Stimulated activated memory B cell treated with anti-CD40 and anti-IgM and Interleukin-4, amounts not matched to agents 10 μg/mL and 1 μg/mL and 100 μg/mL, for 72 hours (primary cell): ENCODE results near the gene RAB26.
A peak's percentile ranks its signal among the peaks of the same experiment; 100 is the strongest.

Experiments used
- ATAC-seq: fragments of 150-1000 bp; cut with Tn5 transposase; 2 replicates; pipeline ENCODE4 v1.10.0; 2021
- H3K27ac Mint-ChIP-seq: one replicate; pipeline ENCODE4 v1.8.0; 2022; ENCODE audit warnings: mild to moderate bottlenecking, mixed read lengths
- H3K27me3 Mint-ChIP-seq: one replicate; pipeline ENCODE4 v1.8.0; 2022; ENCODE audit warnings: mixed read lengths
- H3K36me3 Mint-ChIP-seq: one replicate; pipeline ENCODE4 v1.8.0; 2022; ENCODE audit warnings: mixed read lengths
- H3K4me1 Mint-ChIP-seq: one replicate; pipeline ENCODE4 v1.8.0; 2022; ENCODE audit warnings: mixed read lengths
- H3K4me3 Mint-ChIP-seq: one replicate; pipeline ENCODE4 v1.8.0; 2022; ENCODE audit warnings: mild to moderate bottlenecking, moderate library complexity, mixed read lengths
- H3K9me3 Mint-ChIP-seq: one replicate; pipeline ENCODE4 v1.8.0; 2022; ENCODE audit warnings: mixed read lengths

The RAB26 gene

GRCh38 chr16:2148714-2149629 is 547 bp downstream of the RAB26 start:
- peaks cover 46% of the 10 kb centered on the region for H3K4me1 Mint-ChIP-seq
- H3K9me3 Mint-ChIP-seq, result no peaks in the 10 kb centered on the region
- H3K27me3 Mint-ChIP-seq, result no peaks in the 10 kb centered on the region
- ATAC-seq, result peak; percentile 1
- peaks cover 24% of the 10 kb centered on the region for H3K36me3 Mint-ChIP-seq
- H3K4me3 Mint-ChIP-seq, result peak overlapping the region; percentile 62
- peak overlapping the region; percentile 25 for H3K27ac Mint-ChIP-seq

- peaks cover 50% of the 10 kb centered on the region for H3K4me1 Mint-ChIP-seq
- peaks cover 29% of the 10 kb centered on the region for H3K36me3 Mint-ChIP-seq
- no peaks in the 10 kb centered on the region for H3K9me3 Mint-ChIP-seq
- no peak for ATAC-seq
- no peaks in the 10 kb centered on the region for H3K27me3 Mint-ChIP-seq
- H3K4me3 Mint-ChIP-seq, result peak overlapping the region; percentile 42
- H3K27ac Mint-ChIP-seq, result peak overlapping the region; percentile 25
Observed at GRCh38 chr16:2149630-2150417, 1.4 kb downstream of the RAB26 start.

DNA sequence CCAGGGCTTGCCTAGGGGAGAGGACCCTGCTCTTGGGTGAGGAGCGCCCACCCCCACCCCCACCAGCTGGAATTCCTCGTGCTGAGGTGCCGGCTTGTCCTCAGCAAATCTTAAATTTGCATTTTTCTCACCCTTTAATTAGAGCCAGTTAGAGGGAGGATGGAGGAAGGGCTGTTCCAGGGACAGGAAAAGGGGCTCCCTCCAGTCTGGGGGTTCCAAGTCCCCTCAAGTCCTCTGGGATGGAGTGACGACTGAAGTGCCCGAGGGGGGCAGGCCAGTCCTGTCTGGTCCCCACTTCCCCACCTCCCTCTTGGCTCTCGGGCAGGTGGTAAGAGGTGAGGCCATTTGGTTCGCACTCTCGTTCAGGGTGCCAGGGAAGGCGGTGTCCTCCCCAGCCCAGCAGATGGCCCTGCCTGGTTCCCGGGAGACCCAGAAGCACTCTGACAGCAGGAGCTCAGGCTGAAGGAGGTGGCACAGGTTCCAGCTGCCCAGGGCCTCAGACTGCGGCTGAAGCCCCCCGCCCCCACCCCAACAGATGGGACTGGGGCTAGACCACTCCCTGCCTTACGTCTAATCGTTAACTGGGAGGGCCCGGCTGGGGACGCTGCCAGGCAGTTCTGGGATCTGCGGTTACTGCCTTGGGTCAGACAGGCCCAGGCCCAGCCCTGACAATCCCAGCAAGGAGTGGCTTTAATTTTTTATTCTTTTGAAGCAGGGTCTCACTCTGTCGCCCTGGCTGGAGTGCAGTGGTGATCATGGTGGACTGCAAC is 2.2 kb downstream of the RAB26 start:
- no peaks in the 10 kb centered on the region for H3K9me3 Mint-ChIP-seq
- peak overlapping the region; percentile 67 for H3K4me3 Mint-ChIP-seq
- H3K27me3 Mint-ChIP-seq, result no peaks in the 10 kb centered on the region
- H3K36me3 Mint-ChIP-seq, result peaks cover 29% of the 10 kb centered on the region
- H3K4me1 Mint-ChIP-seq, result peaks cover 50% of the 10 kb centered on the region
- no peak for ATAC-seq
- H3K27ac Mint-ChIP-seq, result peak overlapping the region; percentile 84

GRCh38 chr16:2151188-2152091 is 3.0 kb downstream of the RAB26 start:
- H3K4me3 Mint-ChIP-seq, result peak overlapping the region; percentile 67
- H3K36me3 Mint-ChIP-seq, result peaks cover 29% of the 10 kb centered on the region
- H3K4me1 Mint-ChIP-seq, result peaks cover 55% of the 10 kb centered on the region

DNA sequence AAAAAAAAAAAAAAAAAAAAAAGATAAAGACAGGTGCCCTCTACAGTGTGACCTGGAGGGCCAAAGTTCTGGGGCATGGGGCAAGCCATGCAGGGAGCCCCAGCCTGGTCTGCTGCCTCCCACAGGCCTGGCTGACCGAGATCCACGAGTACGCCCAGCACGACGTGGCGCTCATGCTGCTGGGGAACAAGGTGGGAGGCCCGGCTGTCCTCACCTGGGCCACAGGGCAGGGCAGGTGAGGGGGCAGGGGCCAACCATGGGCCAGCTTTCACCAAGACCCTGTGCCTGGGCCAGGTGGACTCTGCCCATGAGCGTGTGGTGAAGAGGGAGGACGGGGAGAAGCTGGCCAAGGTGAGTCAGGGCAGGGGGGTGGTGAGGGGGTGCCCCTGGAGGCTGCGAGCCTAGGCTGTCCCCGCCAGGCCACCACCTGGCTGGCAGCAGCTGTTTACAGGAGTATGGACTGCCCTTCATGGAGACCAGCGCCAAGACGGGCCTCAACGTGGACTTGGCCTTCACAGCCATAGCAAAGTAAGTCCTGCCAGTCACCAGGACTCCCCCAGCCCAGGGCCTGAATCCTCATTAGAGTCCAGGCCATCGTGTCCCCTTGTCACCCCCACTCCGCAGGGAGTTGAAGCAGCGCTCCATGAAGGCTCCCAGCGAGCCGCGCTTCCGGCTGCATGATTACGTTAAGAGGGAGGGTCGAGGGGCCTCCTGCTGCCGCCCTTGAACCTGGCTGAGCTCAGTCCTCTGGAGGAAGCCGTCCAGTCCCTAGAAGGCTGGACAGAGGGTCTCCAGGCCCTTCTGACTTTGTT is 4.5 kb downstream of the RAB26 start:
- Mint-ChIP-seq H3K27me3 (no peaks in the 10 kb centered on the region), H3K36me3 (peaks cover 29% of the 10 kb centered on the region), H3K9me3 (no peaks in the 10 kb centered on the region), H3K27ac (peak overlapping the region; percentile 84), H3K4me3 (peak overlapping the region; percentile 67), H3K4me1 (peaks cover 70% of the 10 kb centered on the region)
- ATAC-seq, result no peak

More at GRCh38 chr16:2151188-2152091, 3.0 kb downstream of the RAB26 start:
- no peak for ATAC-seq
- Mint-ChIP-seq H3K27me3 (no peaks in the 10 kb centered on the region), H3K27ac (peak overlapping the region; percentile 84), H3K9me3 (no peaks in the 10 kb centered on the region)

- H3K4me1 Mint-ChIP-seq, result peaks cover 78% of the 10 kb centered on the region
- H3K27ac Mint-ChIP-seq, result peak overlapping the region; percentile 84
- peaks cover 29% of the 10 kb centered on the region for H3K36me3 Mint-ChIP-seq
- no peak for ATAC-seq
- H3K9me3 Mint-ChIP-seq, result no peaks in the 10 kb centered on the region
- peak overlapping the region; percentile 67 for H3K4me3 Mint-ChIP-seq
- no peaks in the 10 kb centered on the region for H3K27me3 Mint-ChIP-seq
Observed at GRCh38 chr16:2154533-2155090, 6.2 kb downstream of the RAB26 start.

DNA sequence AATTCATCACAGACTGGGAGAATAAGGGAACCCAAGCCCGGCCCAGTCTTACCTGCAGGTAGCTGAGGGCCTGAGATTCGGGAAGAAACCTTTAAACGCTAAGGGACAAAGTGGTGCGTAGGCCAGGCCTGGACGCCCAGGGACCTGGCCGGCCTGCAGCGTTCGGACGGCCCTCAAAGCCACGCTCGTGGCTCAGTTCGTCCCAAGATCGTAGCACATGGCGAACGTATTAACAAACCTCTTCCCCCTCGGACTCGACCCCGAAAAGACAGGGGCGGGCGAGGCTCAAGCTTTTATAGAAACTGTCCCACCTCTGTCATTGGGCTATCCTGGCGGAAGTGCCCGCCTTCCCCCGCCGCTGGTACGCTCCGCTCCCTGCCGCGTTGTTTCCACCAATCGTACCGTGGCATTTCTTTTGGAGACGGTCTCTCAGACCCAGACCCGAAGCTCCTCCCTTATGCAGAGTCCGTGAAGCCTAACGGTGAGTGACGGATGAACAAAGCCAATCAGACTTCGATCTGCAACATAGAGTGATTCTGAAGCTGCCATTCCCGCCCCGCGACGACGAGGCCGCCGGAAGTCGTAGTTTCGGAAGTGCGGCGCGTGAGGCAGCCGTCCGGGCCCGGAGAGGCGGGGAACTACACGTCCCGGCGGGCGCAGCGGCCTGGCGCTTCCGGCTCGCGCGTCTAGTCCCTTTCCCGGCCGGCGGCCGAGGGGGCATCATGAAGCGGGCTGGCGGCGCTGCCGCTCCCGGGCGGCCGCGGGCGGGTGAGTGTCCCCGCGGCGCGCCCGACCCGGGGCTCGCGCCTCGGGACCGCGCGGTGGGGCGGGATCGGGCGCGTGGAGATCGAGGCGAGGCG is 6.9 kb downstream of the RAB26 start, which contains the start of gene TRAF7:
TSS of gene TRAF7 (plus strand) at position 692 of the 860 bp plus-strand sequence. CDS start 8,139 bp downstream, outside the sequence.
- peaks cover 29% of the 10 kb centered on the region for H3K36me3 Mint-ChIP-seq
- H3K27ac Mint-ChIP-seq, result peak within 1 kb of the TSS; percentile 84
- peak within 1 kb of the TSS; percentile 95 for H3K4me3 Mint-ChIP-seq
- H3K4me1 Mint-ChIP-seq, result peaks cover 76% of the 10 kb centered on the region
- H3K27me3 Mint-ChIP-seq, result no peaks in the 10 kb centered on the region
- ATAC-seq, result peak; percentile 95
- no peaks in the 10 kb centered on the region for H3K9me3 Mint-ChIP-seq

DNA sequence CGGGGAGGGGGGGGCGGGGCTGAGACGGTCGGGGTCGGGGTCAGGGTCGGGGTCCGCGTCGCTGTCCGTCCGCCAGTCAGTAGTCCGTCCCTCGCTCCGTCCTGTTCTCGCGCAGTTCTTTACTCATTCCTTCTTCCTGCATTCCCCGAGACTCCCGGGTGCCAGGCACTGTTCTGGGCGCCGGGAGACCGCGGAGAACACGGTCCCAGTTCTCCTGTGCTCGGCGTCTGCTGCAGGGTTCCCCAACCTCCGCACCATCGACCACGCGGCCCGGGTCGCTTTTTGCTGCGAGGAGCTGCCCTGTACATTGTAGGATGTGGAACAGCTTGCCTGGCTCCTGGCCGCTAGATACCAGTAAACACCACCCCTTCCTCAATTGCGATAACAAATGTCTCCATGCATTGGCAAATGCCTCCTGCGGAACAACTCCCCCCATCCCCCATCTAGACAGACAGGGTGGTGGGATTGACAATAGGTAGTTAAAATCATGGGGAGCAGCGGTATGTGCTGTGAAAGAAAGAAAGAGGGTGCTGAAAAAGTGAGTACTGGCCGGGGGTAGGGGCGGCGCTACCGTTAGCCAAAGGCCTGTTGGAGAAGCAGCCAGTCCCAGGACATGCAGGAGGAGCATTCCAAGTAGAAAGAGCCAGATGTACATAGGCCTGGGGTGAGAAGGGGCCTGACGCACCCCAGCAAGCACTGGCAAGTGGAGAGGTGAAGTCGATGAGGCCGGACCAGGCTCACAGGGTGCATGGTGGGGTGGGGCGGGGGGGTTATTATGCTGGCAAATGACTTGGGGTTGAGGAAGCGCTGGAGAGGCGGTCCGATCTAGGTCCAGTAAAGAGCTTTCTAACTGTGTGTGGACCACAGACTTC is 7.8 kb downstream of the RAB26 start:
- Mint-ChIP-seq H3K4me3 (peak overlapping the region; percentile 95), H3K27me3 (no peaks in the 10 kb centered on the region), H3K9me3 (no peaks in the 10 kb centered on the region), H3K27ac (peak overlapping the region; percentile 84), H3K36me3 (peaks cover 26% of the 10 kb centered on the region), H3K4me1 (peaks cover 76% of the 10 kb centered on the region)
- ATAC-seq, result no peak

DNA sequence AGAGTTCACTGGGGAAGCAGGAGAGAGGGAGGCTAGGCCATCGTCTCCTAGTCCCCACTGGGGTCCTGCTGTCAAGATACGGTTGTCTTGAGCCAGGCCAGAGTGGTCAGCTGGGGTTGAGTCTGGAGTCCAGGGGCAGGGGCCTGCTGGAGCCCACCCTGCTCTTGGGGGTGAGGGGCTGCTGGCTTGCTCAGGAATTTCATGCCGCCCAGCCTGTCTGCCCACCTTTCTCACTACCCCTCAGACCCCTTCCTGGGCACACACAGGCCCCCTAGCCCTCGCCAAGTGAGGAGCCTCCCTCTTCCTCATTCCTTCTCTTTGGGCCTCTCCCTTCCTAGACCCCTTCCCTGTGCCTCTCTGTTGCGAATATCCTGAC is 8.4 kb downstream of the RAB26 start:
- ATAC-seq, result no peak
- no peaks in the 10 kb centered on the region for H3K27me3 Mint-ChIP-seq
- peak overlapping the region; percentile 84 for H3K27ac Mint-ChIP-seq
- H3K4me3 Mint-ChIP-seq, result peak overlapping the region; percentile 95
- H3K9me3 Mint-ChIP-seq, result no peaks in the 10 kb centered on the region
- H3K36me3 Mint-ChIP-seq, result peaks cover 22% of the 10 kb centered on the region
- peaks cover 76% of the 10 kb centered on the region for H3K4me1 Mint-ChIP-seq

- Mint-ChIP-seq H3K27ac (peak overlapping the region; percentile 84), H3K4me3 (peak overlapping the region; percentile 95), H3K27me3 (no peaks in the 10 kb centered on the region), H3K36me3 (peaks cover 17% of the 10 kb centered on the region), H3K4me1 (peaks cover 76% of the 10 kb centered on the region), H3K9me3 (no peaks in the 10 kb centered on the region)
- no peak for ATAC-seq
Observed at GRCh38 chr16:2157480-2158261, 9.2 kb downstream of the RAB26 start.

DNA sequence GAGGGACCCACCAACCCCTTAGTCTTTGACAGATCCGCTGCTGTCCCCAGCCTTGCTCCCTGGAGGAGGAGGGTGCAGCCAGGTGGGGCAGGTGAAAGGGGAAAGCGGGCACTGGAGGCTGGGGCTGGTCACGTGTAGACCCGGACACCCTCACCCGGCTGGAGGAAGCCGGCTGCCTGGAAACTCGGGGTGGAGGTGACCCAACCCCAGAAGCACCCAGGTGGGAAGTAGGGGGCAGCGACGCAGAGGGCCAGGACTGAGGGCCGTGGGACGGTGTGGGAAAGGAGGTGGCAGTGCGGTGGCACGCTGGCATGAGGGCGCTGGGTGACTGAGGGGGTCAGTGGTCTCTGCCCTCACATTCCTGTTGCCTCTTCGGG is 9.8 kb downstream of the RAB26 start:
- Mint-ChIP-seq H3K9me3 (no peaks in the 10 kb centered on the region), H3K4me3 (peak overlapping the region; percentile 95), H3K36me3 (peaks cover 12% of the 10 kb centered on the region), H3K27ac (peak overlapping the region; percentile 84), H3K27me3 (no peaks in the 10 kb centered on the region), H3K4me1 (peaks cover 70% of the 10 kb centered on the region)
- no peak for ATAC-seq
